ENCODE measurements around the gene C20orf96.

The C20orf96 gene

GRCh38 chr20:295804-296203 lies 5.3 kb upstream of the C20orf96 start:
- TF ChIP-seq CTCF (conservative IDR thresholded peaks at IDR 0.05; ENCODE audit: low read depth, low read length) = no peak
- DNase-seq (ENCODE audit: low read depth) = no peak
- no peak overlapping the region for H3K4me3 ChIP-seq (ENCODE audit: low read depth, low read length)

DNA sequence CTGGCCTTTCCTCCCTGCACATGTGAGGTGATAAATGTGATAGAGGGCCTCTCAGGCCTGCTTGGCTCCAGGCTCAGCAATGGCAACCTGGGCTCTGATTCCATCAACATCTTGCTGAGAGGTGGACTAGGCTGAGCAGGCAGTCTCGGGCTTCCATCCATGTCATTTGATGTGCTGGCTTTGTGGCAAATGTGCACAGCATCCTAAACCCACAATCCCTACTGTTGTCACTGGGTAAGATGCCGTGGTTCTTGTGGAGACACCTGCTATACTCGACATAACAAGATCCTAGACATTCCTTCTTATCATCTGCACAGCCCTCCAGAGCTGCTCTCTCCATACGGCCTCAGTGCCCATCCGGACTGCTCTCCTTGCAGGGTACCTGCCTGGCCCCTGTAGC lies 4.1 kb upstream of the C20orf96 start:
- H3K4me3 ChIP-seq (ENCODE audit: low read depth, low read length) = no peak overlapping the region
- no peak for TF ChIP-seq CTCF (conservative IDR thresholded peaks at IDR 0.05; ENCODE audit: low read depth, low read length)
- DNase-seq (ENCODE audit: low read depth) = no peak

DNA sequence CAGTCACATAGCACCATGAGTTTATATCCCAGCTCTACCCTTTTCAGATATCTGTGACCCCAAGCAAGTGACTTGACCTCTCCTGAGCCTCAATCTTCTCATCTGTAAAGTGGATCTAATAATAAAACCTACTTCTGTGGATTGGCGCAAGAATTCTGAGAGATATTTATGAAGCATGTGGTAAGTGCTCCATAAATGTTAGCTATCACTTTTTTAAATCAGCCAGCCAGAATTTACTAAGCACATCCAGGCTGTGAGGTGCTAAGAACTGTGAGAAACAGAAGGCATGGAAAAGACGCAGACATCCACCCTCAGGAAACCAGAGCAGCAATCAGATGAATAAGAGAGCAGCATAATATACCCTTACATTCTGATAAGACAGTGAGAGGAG lies 862 bp downstream of the C20orf96 start:
- no peak for DNase-seq (ENCODE audit: low read depth)
- TF ChIP-seq CTCF (conservative IDR thresholded peaks at IDR 0.05; ENCODE audit: low read depth, low read length) = no peak
- H3K4me3 ChIP-seq (ENCODE audit: low read depth, low read length) = peak overlapping the region; percentile 88

GRCh38 chr20:288956-289692 lies 1.4 kb downstream of the C20orf96 start:
- TF ChIP-seq CTCF (conservative IDR thresholded peaks at IDR 0.05; ENCODE audit: low read depth, low read length) = no peak
- peak overlapping the region; percentile 88 for H3K4me3 ChIP-seq (ENCODE audit: low read depth, low read length)
- DNase-seq (ENCODE audit: low read depth) = no peak

GRCh38 chr20:286508-286907 lies 4.0 kb downstream of the C20orf96 start:
- TF ChIP-seq CTCF (conservative IDR thresholded peaks at IDR 0.05; ENCODE audit: low read depth, low read length) = no peak
- no peak overlapping the region for H3K4me3 ChIP-seq (ENCODE audit: low read depth, low read length)
- DNase-seq (ENCODE audit: low read depth) = no peak

- no peak for DNase-seq (ENCODE audit: low read depth)
- no peak for TF ChIP-seq CTCF (conservative IDR thresholded peaks at IDR 0.05; ENCODE audit: low read depth, low read length)
- H3K4me3 ChIP-seq (ENCODE audit: low read depth, low read length) = no peak overlapping the region
Measured at GRCh38 chr20:284172-284571, 6.4 kb downstream of the C20orf96 start.

Data from choroid plexus epithelial cell (primary cell).